Mesenteric fat pad (tissue), 1 donor: ENCODE measurements around the gene CHST9. TPM values are rescaled to one million over a fixed set of nuclear protein-coding genes. Genes with fewer than 3 reads are reported as not detected.

Source experiments
- DNase-seq: peaks from one replicate; pipeline ENCODE4 v3.0.0-alpha.2; 2020; ENCODE audit warnings: low spot score
- total RNA-seq: library from RNA; stranded (reverse); fragmentation: NEBNext Ultra II Directional; extraction: Animal tissue kit (Norgen Biotek cat#: 25700); gene quantifications from one replicate; pipeline ENCODE4 v1.2.1, GENCODE V29; 2021
- donor health status: DM: yes; HTN: yes; CAD: no.

Gene CHST9
- total RNA-seq, 1 donor from 2014 or later: not detected

DNA sequence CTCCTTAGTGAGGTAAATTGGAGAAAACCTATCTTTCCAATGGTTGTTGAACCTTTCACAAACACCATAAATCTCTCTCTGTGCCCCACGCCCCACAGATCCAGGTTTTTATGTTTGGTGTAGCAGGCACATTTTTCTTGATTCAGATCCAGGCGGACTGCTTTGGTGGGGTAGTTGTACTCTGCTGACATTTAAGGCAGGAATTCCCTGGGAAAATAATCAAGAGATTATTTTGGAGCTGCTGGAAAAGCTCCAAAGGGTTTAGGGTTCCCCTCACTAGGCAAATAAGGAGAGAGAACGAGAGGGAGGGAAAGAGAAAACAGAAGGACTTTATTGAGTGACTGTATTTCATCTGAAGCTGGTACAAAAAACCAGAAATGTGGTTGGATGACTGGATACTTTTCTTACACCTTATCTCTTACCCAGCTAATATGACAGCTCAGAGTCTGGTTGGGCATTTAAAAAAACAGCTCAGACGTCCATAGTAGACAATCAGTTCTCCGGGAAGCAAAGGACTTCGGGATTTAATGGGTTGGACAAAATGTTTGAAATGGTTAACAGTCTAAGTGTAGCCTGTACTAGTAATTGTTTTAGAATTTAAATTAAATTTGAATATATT is 316.0 kb downstream of the CHST9 start:
- DNase-seq: no peak

DNA sequence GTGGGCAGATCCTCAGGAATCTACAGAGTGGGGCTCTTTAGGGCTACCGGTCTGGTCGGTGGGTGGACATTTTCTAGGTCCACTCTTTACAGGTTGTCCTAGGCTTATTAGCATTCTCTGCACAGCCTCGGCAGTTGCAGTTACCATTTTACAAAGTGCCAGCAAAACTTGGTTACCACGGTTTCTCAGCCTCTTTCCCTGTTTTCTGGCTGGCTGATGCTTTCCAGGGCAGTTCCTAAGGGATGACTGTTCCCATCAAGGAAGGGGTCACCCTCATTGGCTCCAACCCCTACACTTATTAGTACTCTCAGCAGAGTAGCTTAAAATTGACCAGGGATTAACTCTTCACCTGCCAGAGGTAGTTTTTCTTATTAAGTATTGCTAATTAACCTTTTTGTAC is 317.6 kb downstream of the CHST9 start:
- no peak for DNase-seq

DNA sequence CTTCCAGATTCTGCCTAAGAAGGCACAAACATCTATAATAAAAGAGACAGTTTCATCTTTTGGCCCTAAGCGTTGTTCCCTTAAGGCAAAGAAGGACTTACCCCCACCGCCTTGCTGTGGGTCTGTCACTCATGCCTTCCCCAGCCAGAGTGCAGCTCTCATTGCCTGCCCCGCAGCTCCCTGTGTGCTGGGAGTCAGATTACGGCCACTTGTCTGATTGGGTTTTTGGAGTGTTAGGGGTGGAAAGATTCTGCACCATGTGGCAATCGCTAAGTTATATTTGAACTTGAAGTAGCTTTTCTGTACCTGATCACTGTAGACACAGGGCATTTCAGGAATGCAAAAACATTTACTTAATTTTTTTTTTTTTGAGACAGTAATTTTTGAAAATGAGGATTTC is 319.6 kb downstream of the CHST9 start, which contains the start of gene AQP4:
Gene AQP4, minus strand, starts transcription at position 151 of the 400 bp plus-strand sequence. Its CDS starts 18 bp downstream, at position 133.
- DNase-seq: no peak

DNA sequence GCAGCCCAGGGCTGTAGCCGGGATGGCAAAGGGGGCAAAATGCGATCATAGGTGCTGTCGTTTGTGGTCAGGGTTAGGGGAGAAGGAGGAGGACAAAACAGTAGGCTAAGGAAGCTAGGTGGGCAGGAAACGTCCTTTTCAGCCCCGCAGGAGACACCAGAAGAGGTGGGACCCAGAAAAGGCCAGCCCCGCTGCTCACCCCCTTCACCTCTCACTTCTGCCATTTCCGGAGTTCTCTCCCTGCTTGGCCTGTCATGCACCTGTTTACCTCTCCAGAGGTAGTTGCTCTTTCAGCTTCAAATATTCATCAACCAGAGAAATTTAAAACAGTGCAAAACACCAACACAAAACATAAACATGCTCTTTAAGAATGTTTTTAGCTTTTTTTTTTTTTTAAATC is 320.4 kb downstream of the CHST9 start:
- no peak for DNase-seq

DNA sequence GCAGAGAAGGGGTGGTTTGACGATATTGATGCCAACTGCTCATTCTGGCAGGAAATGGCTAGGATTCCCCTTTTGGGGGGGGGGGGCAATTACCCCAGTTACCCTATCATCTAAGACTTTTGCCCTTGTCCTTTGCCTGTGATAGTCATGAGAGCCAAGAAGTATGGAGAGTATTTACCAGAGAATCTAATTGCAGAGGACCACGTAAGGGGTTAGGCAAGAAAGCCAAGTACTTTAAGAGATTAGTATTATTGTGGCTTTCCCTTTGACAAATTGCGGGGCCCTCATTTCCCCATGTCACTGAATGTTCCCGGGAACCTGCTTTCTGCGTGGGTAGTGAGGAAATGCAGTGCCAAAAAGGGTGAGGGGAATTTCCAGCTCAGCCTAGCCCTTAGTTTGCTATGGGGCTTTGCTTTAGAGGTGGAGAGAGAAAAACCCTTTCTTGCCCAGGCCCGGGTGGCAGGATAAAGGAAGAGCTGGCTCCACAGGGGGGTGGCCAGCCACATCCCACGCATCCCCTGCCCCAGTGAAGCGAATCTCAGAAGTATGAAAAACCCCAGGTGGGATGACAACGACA is 321.1 kb downstream of the CHST9 start:
- no peak for DNase-seq

DNA sequence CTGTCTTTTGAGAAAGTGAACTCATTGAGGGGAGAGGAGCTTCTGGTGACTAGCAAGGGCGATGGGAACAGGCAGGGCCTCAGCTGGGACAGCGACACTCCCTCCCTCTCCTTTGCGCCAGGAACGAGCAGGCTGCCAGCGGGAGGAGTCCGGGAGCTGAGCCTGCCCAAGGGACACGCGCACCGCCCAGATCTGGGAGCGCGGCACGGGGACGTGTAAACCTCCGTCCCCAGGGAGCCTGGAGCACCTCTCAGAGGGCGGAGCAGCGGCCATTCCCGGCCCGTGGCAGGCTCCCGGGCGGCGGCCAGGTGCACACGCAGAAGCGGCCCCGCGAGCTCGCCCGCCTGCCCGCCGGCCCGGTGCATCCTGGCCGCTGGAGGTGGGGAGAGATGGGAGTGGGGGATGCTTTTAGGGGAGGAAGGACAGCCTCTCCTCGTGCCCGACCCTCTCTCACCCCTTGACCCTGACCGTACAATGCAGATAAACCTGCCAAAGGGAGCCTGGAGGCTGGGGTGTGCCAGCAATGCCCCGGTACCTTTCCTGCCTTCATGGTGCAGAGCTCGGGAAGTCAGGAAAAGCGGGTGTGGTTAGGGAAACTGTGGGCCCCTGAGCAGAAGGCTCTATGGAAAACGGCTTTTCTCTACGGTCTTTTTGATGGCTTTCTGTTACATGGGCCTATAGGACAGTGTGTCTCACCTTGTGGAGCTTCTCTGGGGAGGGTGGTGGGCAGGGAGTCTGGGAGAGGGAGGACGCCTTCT is 321.8 kb downstream of the CHST9 start:
- no peak for DNase-seq

DNA sequence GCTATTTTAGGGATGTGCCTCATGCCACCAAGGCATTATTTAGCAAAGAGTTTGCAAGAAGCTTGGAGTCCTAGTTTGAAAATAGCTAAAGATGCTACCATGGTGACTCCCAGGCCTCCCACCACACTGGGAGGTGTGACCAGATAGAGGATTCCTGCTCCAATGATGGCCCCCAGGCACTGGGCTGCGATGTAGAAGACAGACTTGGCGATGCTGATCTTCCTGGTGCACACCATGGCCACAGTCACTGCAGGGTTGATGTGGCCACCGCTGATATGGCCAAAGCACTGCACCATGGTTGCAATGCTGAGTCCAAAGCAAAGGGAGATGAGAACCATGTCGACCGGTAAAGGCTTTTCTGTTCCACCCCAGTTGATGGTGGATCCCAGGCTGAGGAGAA is 323.0 kb downstream of the CHST9 start:
- no peak for DNase-seq
